ENCODE measurements around the gene HLA-DPA1. TPM values are rescaled to one million over a fixed set of nuclear protein-coding genes. Genes with fewer than 3 reads are reported as not detected.
A peak's percentile ranks its signal among the peaks of the same experiment; 100 is the strongest.

The HLA-DPA1 gene
- total and polyA plus RNA-seq, 10 of the 15 experiments (the other 5 are each of a cell fraction or from before 2014, with no cell fraction given): 508 to 1,640 (median 829) TPM

GRCh38 chr6:33014841-33015634 is 58.4 kb downstream of the HLA-DPA1 start:
- H3K9ac ChIP-seq (ENCODE audit: control insufficient read depth, insufficient read depth, low read length): no peak overlapping the region
- ChIA-PET RAD21 (ENCODE audit: unreplicated experiment) (interaction anchor here (0.6 to 9.7 kb wide), 29 partner anchors 8 to 233 kb away, joined by 3 to 139 read pairs (median 5); partner anchors contain the start of genes HLA-DMA, HLA-DPA1, HLA-DPB1 and RING1), POLR2A (interaction anchor here (0.8 to 14.8 kb wide), 12 partner anchors 12 to 158 kb away, joined by 3 to 240 read pairs (median 4); partner anchors contain the start of genes HLA-DPA1 and HLA-DPB1), SMC1A (ENCODE audit: uncharacterized antibody, unreplicated experiment) (interaction anchor here (0.6 to 12.9 kb wide), 36 partner anchors 11 to 233 kb away, joined by 3 to 177 read pairs (median 5); partner anchors contain the start of genes HLA-DPA1 and HLA-DPB1), CTCF (interaction anchor here (0.6 to 12.3 kb wide), 38 partner anchors 14 to 233 kb away, joined by 3 to 281 read pairs (median 6); partner anchors contain the start of genes HLA-DMA, HLA-DPA1, HLA-DPB1 and TAP2)
- H3K4me3 ChIP-seq: no peak overlapping the region
- H3K36me3 ChIP-seq (ENCODE audit: control insufficient read depth in 2 of 2, insufficient read depth in 2 of 2, low read length in 1 of 2): no peaks in the 10 kb centered on the region
- H3K9me3 ChIP-seq (replicated peaks; ENCODE audit: control insufficient read depth, insufficient read depth, low read length): no peaks in the 10 kb centered on the region
- H2AFZ ChIP-seq (ENCODE audit: control insufficient read depth, low read depth, low read length): peak overlapping the region; percentile 83
- peak; percentile 75 for DNase-seq (ENCODE audit: low read depth, low spot score)
- intact Hi-C loops (cut with micrococcal nuclease; ENCODE audit: unreplicated experiment) (loop anchor here (1.0 to 2.0 kb wide), 4 partner anchors 34 to 78 kb away; partner anchors contain the start of gene HLA-DPB1), in situ Hi-C loops (cut with MboI) (loop anchor here (5.0 kb wide), 1 partner anchor 67 kb away; no protein-coding TSS in a partner anchor)
- H3K4me1 ChIP-seq (ENCODE audit: control insufficient read depth, insufficient read depth, low read length): peaks cover 20% of the 10 kb centered on the region
- FAIRE-seq: peak; percentile 95
- no TSS peak for BruUV-seq (replicated peaks)
- H3K79me2 ChIP-seq (ENCODE audit: control insufficient read depth, insufficient read depth, low read length): no peaks in the 10 kb centered on the region
- H3K4me2 ChIP-seq (ENCODE audit: control insufficient read depth, insufficient read depth): peak overlapping the region; percentile 59
- H3K27ac ChIP-seq (ENCODE audit: control insufficient read depth, insufficient read depth): no peak overlapping the region
- H3K27me3 ChIP-seq (replicated peaks in 1 of 2; ENCODE audit: control insufficient read depth in 2 of 2, insufficient read depth in 2 of 2, low read length in 1 of 2): no peaks in the 10 kb centered on the region
- ATAC-seq: peak; percentile 81
- 24% methylated on average over 6 of the region's 6 CpGs for WGBS (ENCODE audit: insufficient coverage, insufficient replicate concordance, low lambda C conversion rate, missing lambda C conversion rate)
- no peaks in the 10 kb centered on the region for H4K20me1 ChIP-seq (ENCODE audit: control insufficient read depth, insufficient read depth)
- TF ChIP-seq ZNF207 (IDR thresholded peaks at IDR 0.05; ENCODE audit: borderline replicate concordance): 0 out of 2 replicates have a peak, but pooled peaks have one; percentile 58
- peak; percentile 51; the same call in 1 of the 2 replicates for TF ChIP-seq RFX5 (IDR thresholded peaks at IDR 0.05; ENCODE audit: low read depth, low read length)
- TF ChIP-seq NBN (IDR thresholded peaks at IDR 0.05): peak; percentile 45; the same call in 1 of the 2 replicates
- TF ChIP-seq ZNF274 (IDR thresholded peaks at IDR 0.05; ENCODE audit: insufficient read depth, insufficient read length): no peak
- peak; percentile 51 for TF ChIP-seq MLLT1 (IDR thresholded peaks at IDR 0.05)
- peak; percentile 63; the same call in 1 of the 2 replicates for TF ChIP-seq RB1 (IDR thresholded peaks at IDR 0.05; ENCODE audit: borderline replicate concordance)
- TF ChIP-seq RBBP5 (conservative IDR thresholded peaks at IDR 0.05): no peak
- TF ChIP-seq CTCF (IDR thresholded peaks at IDR 0.05 in 2 of 3, conservative IDR thresholded peaks at IDR 0.05 in 1 of 3; ENCODE audit: control insufficient read depth in 2 of 3, extremely low read depth in 1 of 3, insufficient read depth in 1 of 3, low read depth in 3 of 3, low read length in 3 of 3): peak; percentile 57 to 80 (median 68); a peak in 5 of 6 replicates
- TF ChIP-seq NR2C1 (IDR thresholded peaks at IDR 0.05): no peak
- peak; percentile 94 for TF ChIP-seq RAD21 (IDR thresholded peaks at IDR 0.05; ENCODE audit: insufficient read depth, low read depth, low read length)
- TF ChIP-seq ATF2 (IDR thresholded peaks at IDR 0.05; ENCODE audit: low read length): no peak
- TF ChIP-seq ZNF217 (IDR thresholded peaks at IDR 0.05): no peak
- TF ChIP-seq PML (IDR thresholded peaks at IDR 0.05; ENCODE audit: low read length): peak; percentile 56; the same call in 1 of the 2 replicates
- TF ChIP-seq MXI1 (IDR thresholded peaks at IDR 0.05; ENCODE audit: low read depth, low read length): peak; percentile 53; the same call in 1 of the 2 replicates
- peak; percentile 53; the same call in 1 of the 2 replicates for TF ChIP-seq YY1 (IDR thresholded peaks at IDR 0.05; ENCODE audit: low read depth, low read length)
- TF ChIP-seq BRCA1 (IDR thresholded peaks at IDR 0.05; ENCODE audit: low read depth, low read length): no peak
- no peak for TF ChIP-seq SUZ12 (IDR thresholded peaks at IDR 0.05; ENCODE audit: unreplicated experiment)
- 0 out of 2 replicates have a peak, but pooled peaks have one; percentile 10 for TF ChIP-seq DPF2 (IDR thresholded peaks at IDR 0.05)
- 0 out of 2 replicates have a peak, but pooled peaks have one; percentile 37 for TF ChIP-seq HDGF (IDR thresholded peaks at IDR 0.05)

All from GM12878 (cell line).